HCT116 (cell line): ENCODE measurements around the gene BIN2. TPM values are rescaled to one million over a fixed set of nuclear protein-coding genes. Genes with fewer than 3 reads are reported as not detected.

Source experiments
- ATAC-seq: fragments of 200-7000 bp; cut with Tn5 transposase; 2 replicates; pipeline ENCODE4 v1.9.1; 2020; ENCODE audit warnings: mild to moderate bottlenecking, moderate library complexity
- BruUV-seq: library from RNA; stranded (reverse); fragments of 400-500 nt; replicated peaks from 2 replicates; lab custom pipeline; 2021; lab: Mats Ljungman, UMichigan
- CTCF ChIA-PET: fragments of 300-600 bp; sonication (Branson Sonifier 250); formaldehyde crosslinking; loops from one replicate; lab custom pipeline; 2021; ENCODE audit warnings: antibody characterized with exemption; lab: Charles Lee
- POLR2A ChIA-PET: fragments of 300-600, 350-600 bp; sonication (Branson Sonifier 250); formaldehyde crosslinking; loops from one replicate; lab custom pipeline; 2021; ENCODE audit warnings: antibody characterized with exemption; lab: Charles Lee
- RAD21 ChIA-PET, 2 experiments: fragments of 300-600 bp; sonication (Branson Sonifier 250); formaldehyde crosslinking; loops; one replicate each; lab custom pipeline; 2023; ENCODE audit warnings: low total read pairs in 2 of 2; ENCODE audit not compliant: uncharacterized antibody in 2 of 2, unreplicated experiment in 2 of 2, low non-redundant PET in 1 of 2; lab: Charles Lee
- DNase-seq: peaks from one replicate; pipeline ENCODE4 v3.0.0-alpha.2; 2010; ENCODE audit warnings: low read depth, low spot score
- H2AFZ ChIP-seq: fragments of 200-600 bp; shearing (Covaris generic), sonication (generic); 2 replicates; pipeline ENCODE4 v1.6.1; 2017; ENCODE audit warnings: low read depth, mixed run types, mixed read lengths, antibody characterized with exemption, low read length; ENCODE audit not compliant: poor library complexity, severe bottlenecking
- H3K27ac ChIP-seq: 2 replicates; pipeline ENCODE4 v1.5.1; 2012; ENCODE audit warnings: low read depth, low read length
- H3K27me3 ChIP-seq: fragments of 200-600 bp; sonication (generic); 2 replicates; pipeline ENCODE4 v1.6.1; 2016; ENCODE audit warnings: mixed run types, low read length, mixed read lengths; ENCODE audit not compliant: insufficient read depth
- H3K36me3 ChIP-seq, 2 experiments: fragments of 200-500 bp in 1 of 2; fragments of 200-600 bp in 1 of 2; sonication (Bioruptor generic) in 1 of 2; sonication (generic) in 1 of 2; 2 replicates each; pipeline versions ENCODE4 v1.5.1 to v1.6.1; 2014 to 2016; ENCODE audit warnings: low read length in 2 of 2, inconsistent platforms in 1 of 2, mixed read lengths in 1 of 2, mixed run types in 1 of 2; ENCODE audit not compliant: insufficient read depth in 2 of 2, control insufficient read depth in 1 of 2
- H3K4me1 ChIP-seq, 2 experiments: fragments of 200-600 bp in 1 of 2; sonication (generic) in 1 of 2; 2 replicates each; pipeline versions ENCODE4 v1.5.1 to v1.6.1; 2012 to 2017; ENCODE audit warnings: low read length in 2 of 2, inconsistent platforms in 1 of 2, mild to moderate bottlenecking in 1 of 2, mixed read lengths in 1 of 2, mixed run types in 1 of 2, moderate library complexity in 1 of 2; ENCODE audit not compliant: insufficient read depth in 2 of 2, control insufficient read depth in 1 of 2
- H3K4me2 ChIP-seq: fragments of 200-600 bp; sonication (generic); 2 replicates; pipeline ENCODE4 v1.6.1; 2017; ENCODE audit warnings: mixed run types, low read length, mixed read lengths
- H3K4me3 ChIP-seq, 2 experiments: fragments of 200-600 bp in 1 of 2; sonication (generic) in 1 of 2; replicated peaks in 1 of 2; 2 replicates each; pipeline ENCODE4 v1.5.1; 2011 to 2016; ENCODE audit warnings: low read length in 2 of 2, control low read depth in 1 of 2, low read depth in 1 of 2, mild to moderate bottlenecking in 1 of 2, mixed read lengths in 1 of 2, mixed run types in 1 of 2
- H3K79me2 ChIP-seq: fragments of 200-600 bp; sonication (generic); 2 replicates; pipeline ENCODE4 v1.6.1; 2017; ENCODE audit warnings: mild to moderate bottlenecking, mixed run types, low read length, moderate library complexity, mixed read lengths; ENCODE audit not compliant: insufficient read depth
- H3K9ac ChIP-seq: fragments of 200-600 bp; sonication (generic); 2 replicates; pipeline ENCODE4 v1.6.1; 2016; ENCODE audit warnings: low read length, mixed read lengths
- H3K9me2 ChIP-seq: fragments of 200-600 bp; sonication (generic), shearing (Covaris generic); 2 replicates; pipeline ENCODE4 v1.6.1; 2017; ENCODE audit warnings: mixed run types, mild to moderate bottlenecking, moderate library complexity; ENCODE audit not compliant: insufficient read depth
- H3K9me3 ChIP-seq, 2 experiments: fragments of 200-500 bp in 1 of 2; fragments of 200-600 bp in 1 of 2; sonication (Bioruptor generic) in 1 of 2; sonication (generic) in 1 of 2; 2 replicates each; pipeline ENCODE4 v1.6.1; 2014 to 2017; ENCODE audit warnings: low read length in 2 of 2, mixed read lengths in 2 of 2, inconsistent platforms in 1 of 2, low read depth in 1 of 2, mild to moderate bottlenecking in 1 of 2, mixed run types in 1 of 2, moderate library complexity in 1 of 2; ENCODE audit not compliant: control insufficient read depth in 1 of 2, insufficient read depth in 1 of 2
- H4K20me1 ChIP-seq: fragments of 200-600 bp; sonication (generic), shearing (Covaris generic); 2 replicates; pipeline ENCODE4 v1.6.1; 2017; ENCODE audit warnings: mixed run types, mild to moderate bottlenecking, moderate library complexity; ENCODE audit not compliant: insufficient read depth
- ELF1 ChIP-seq: IDR thresholded peaks from 2 replicates; pipeline ENCODE4 v1.6.1; 2012; ENCODE audit warnings: low read depth, borderline replicate concordance
- POLR2A ChIP-seq: IDR thresholded peaks from 2 replicates; pipeline ENCODE4 v1.7.0; 2011; ENCODE audit warnings: borderline replicate concordance; ENCODE audit not compliant: insufficient read depth, insufficient read length; ENCODE audit errors: extremely low read depth
- YY1 ChIP-seq: IDR thresholded peaks from 2 replicates; pipeline ENCODE4 v1.6.1; 2011; ENCODE audit warnings: low read length, low read depth, moderate library complexity, mild to moderate bottlenecking; ENCODE audit not compliant: insufficient replicate concordance; ENCODE audit errors: extremely low read depth
- intact Hi-C: fragments of 100-400 bp; cut with micrococcal nuclease; formaldehyde crosslinking; loops from 2 replicates; pipeline ENCODE4 v1.10.0; 2022
- total RNA-seq: library from RNA; stranded (reverse); gene quantifications from one replicate; pipeline ENCODE4 v1.2.1, GENCODE V29; 2021; ENCODE audit not compliant: unreplicated experiment
- TF ChIP-seq, protein P1 (sequence below): IDR thresholded peaks from 2 replicates; pipeline ENCODE4 v1.6.1; 2011; ENCODE audit warnings: mild to moderate bottlenecking, low read length, moderate library complexity; ENCODE audit not compliant: insufficient replicate concordance; ENCODE audit errors: extremely low read depth
- TF ChIP-seq, protein P2 (sequence below): IDR thresholded peaks from 2 replicates; pipeline ENCODE4 v1.6.1; 2012

The BIN2 gene
- total RNA-seq, 1 experiment from 2014 or later, result 0.22 TPM

DNA sequence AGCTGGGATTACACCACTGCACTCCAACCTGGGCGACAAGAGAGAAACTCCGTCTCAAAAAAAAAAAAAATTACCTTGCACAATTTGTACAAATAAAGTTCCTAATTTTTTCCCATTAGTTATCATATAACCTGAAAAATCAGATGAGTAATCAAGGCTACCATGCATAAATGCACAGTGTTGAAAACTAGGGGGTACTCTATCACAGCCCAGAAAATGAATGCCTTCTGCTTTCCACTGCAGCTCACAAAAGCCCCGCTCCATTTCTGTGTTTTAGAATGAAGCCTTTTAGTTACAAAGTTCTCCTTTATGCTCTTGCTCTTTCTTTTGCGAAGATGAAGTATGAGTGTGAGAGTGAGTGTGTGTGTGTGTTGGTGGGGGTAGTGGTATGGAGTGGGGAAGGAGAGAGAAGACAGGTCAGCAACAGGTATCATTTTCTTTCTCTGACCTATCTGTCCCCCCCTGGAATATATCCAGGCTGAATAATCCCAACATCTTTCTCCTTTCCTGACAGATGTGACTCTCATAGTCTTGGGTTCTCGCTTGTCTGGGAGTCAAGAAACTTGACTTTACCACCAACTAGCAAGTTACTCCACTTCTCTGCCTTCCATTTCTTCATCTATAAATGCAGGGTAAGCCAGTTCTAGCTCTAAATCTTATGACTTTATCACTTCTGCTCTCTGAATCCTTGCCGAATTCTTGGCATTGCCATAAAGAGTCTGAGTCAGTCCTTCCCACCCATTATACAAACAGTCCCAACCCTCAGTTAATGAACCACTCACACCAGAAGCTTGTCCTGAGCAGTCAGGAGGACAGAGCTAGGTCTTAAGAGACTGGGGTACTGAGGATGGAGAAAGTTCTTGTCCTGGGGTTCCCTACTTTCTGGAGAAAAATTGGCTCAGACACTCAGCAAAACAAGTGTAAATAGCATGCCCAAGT lies 16.1 kb downstream of the BIN2 start (continued):
- TF ChIP-seq, protein P1, sequence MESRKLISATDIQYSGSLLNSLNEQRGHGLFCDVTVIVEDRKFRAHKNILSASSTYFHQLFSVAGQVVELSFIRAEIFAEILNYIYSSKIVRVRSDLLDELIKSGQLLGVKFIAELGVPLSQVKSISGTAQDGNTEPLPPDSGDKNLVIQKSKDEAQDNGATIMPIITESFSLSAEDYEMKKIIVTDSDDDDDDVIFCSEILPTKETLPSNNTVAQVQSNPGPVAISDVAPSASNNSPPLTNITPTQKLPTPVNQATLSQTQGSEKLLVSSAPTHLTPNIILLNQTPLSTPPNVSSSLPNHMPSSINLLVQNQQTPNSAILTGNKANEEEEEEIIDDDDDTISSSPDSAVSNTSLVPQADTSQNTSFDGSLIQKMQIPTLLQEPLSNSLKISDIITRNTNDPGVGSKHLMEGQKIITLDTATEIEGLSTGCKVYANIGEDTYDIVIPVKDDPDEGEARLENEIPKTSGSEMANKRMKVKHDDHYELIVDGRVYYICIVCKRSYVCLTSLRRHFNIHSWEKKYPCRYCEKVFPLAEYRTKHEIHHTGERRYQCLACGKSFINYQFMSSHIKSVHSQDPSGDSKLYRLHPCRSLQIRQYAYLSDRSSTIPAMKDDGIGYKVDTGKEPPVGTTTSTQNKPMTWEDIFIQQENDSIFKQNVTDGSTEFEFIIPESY, result no peak
- TF ChIP-seq, all 23 proteins: peak for 6

DNA sequence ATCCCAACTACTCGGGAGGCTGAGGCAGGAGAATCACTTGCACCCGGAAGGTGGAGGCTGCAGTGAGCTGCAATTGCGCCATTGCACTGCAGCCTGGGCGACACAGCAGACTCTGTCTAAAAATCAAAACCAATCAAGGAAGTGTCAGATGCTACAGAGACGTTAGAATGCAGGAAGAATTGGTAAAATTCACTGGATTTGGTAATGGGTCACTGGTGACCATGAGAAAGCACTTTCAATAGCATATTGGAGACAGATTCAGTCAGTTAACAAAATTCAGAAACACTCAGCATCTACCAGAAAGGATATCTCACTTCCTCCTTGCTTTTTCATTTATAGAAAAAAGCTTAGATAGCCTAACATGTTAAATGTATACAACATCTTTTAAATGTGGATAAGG lies 17.5 kb downstream of the BIN2 start:
- H4K20me1 ChIP-seq, result no peaks in the 10 kb centered on the region
- no peaks in the 10 kb centered on the region for H3K79me2 ChIP-seq
- no peaks in the 10 kb centered on the region for H3K9me2 ChIP-seq
- RAD21 ChIA-PET, result no interaction called here
- no peaks in the 10 kb centered on the region for H3K9me3 ChIP-seq
- intact Hi-C loops, result no loop called here
- ATAC-seq (no peak), DNase-seq (no peak)
- peaks cover 7 to 17% of the 10 kb centered on the region in 2 experiments; a peak in 3 of 4 replicates for H3K4me1 ChIP-seq
- no TSS peak for BruUV-seq
- H3K4me3 ChIP-seq, result no peak overlapping the region
- no peak overlapping the region for H3K4me2 ChIP-seq
- no peaks in the 10 kb centered on the region for H3K36me3 ChIP-seq
- H3K27ac ChIP-seq, result no peak overlapping the region
- TF ChIP-seq POLR2A (no peak), ELF1 (no peak), YY1 (no peak)
- TF ChIP-seq, protein P2, sequence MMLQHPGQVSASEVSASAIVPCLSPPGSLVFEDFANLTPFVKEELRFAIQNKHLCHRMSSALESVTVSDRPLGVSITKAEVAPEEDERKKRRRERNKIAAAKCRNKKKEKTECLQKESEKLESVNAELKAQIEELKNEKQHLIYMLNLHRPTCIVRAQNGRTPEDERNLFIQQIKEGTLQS, result no peak
- no peaks in the 10 kb centered on the region for H3K27me3 ChIP-seq
- no peak overlapping the region for H2AFZ ChIP-seq
- no peak overlapping the region for H3K9ac ChIP-seq
- CTCF ChIA-PET, result no interaction called here
- POLR2A ChIA-PET, result no interaction called here
